ENCODE results near the gene CBX4. TPM values are rescaled to one million over a fixed set of nuclear protein-coding genes. Genes with fewer than 3 reads are reported as not detected.

CBX4 gene
- total RNA-seq, 3 donors from 2014 or later, result 11.5 to 20.6 (median 13.4) TPM

DNA sequence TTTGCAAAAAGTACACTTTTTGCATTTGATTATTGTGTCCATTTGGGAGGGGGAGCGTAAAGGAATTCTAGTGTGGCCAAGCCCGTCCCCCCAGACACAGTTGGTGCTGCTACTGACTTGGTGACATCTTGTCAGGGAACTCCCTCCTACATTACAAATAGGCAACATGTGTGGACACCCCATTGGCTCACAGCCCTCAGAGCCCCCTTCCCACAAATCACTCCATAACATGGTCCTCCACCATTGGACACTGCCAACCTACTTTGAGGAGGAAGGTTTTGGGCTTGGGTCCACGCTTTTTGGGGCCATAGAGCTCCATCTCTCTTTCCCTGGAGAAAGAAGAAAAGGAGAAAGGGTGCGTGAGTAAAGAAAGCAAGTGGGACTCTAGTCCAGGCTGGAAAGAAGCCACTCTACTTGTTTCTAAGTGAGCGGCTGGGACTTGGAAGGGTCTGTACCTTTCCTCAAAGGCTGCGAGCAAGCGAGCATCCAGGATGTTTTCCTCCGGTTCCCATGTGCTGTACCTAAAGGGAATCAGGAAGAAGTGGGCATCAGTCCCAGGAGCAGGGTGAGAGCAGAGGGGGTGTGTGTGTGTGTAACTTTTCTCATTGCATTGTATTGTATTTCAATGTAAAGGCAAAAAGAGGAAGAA is 43.3 kb downstream of the CBX4 start:
- H3K36me3 ChIP-seq, result no peaks in the 10 kb centered on the region
- intact Hi-C loops (cut with DNase I; ENCODE audit: low total_unique reads), result no loop called here
- H3K4me1 ChIP-seq, result peaks cover 3 to 24% of the 10 kb centered on the region in 2 donors
- no peak for DNase-seq (ENCODE audit: low spot score in 2 of 2)
- H3K9me3 ChIP-seq, result no peaks in the 10 kb centered on the region
- TF ChIP-seq CTCF (IDR thresholded peaks at IDR 0.05) (no peak), POLR2A (IDR thresholded peaks at IDR 0.05) (no peak), POLR2AphosphoS5 (IDR thresholded peaks at IDR 0.05) (no peak)
- no peak overlapping the region for H3K27ac ChIP-seq
- H3K4me3 ChIP-seq, result peak overlapping the region; percentile 62 to 93 (median 76)
- peaks cover 18 to 60% of the 10 kb centered on the region in 2 donors for H3K27me3 ChIP-seq

DNA sequence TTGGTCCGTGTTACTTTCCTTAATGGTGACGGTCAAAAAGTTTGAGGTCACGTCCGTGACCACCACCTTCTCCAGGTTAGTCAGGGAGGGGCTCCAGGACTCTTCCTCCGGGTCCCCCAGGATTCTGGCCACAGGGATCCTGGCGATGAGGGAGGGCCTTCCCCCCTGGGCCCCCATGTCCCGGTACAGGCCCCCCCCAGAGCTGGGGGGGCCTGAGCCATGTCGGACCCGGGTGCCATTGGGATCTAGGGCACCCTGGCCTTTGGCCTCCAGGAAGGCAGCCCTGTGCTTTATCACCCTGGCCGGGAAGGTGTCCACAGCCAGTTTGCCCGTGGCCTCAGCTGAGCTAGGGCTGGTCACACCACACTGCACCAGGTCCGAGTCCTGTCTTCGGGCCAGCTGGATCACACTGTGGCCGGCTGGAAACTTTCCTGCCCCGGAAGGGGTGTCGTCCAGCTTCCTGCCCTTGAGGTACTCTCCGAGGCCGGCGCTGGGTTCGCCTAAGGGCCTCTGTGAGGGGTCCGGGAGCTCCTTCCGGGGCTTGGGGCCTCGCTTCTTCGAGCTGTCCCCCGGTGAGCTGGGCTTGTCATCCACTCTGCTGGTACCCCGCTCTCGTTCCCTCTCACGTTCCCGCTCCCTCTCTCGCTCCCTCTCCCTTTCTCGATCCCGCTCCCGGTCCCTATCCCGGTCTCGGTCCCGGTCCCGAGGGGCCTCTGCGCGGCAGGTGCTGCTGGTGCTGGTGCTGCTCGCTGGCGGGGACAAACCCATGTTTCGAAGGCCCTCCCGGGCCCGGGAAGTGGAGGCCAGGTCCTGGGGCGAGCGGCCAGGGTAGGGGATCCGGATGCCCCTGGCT is 44.4 kb downstream of the CBX4 start:
- no peaks in the 10 kb centered on the region for H3K9me3 ChIP-seq
- no peak for TF ChIP-seq POLR2AphosphoS5 (IDR thresholded peaks at IDR 0.05)
- no peak for TF ChIP-seq CTCF (IDR thresholded peaks at IDR 0.05)
- TF ChIP-seq POLR2A (IDR thresholded peaks at IDR 0.05), result no peak
- no peaks in the 10 kb centered on the region for H3K36me3 ChIP-seq
- H3K27ac ChIP-seq, result no peak overlapping the region
- no peak for DNase-seq (ENCODE audit: low spot score in 2 of 2)
- peaks cover 20 to 60% of the 10 kb centered on the region in 2 donors for H3K27me3 ChIP-seq
- no peak overlapping the region for H3K4me3 ChIP-seq
- intact Hi-C loops (cut with DNase I; ENCODE audit: low total_unique reads), result no loop called here
- peaks cover 3 to 23% of the 10 kb centered on the region in 2 donors for H3K4me1 ChIP-seq

GRCh38 chr17:79793924-79794304 is 45.3 kb downstream of the CBX4 start:
- intact Hi-C loops (cut with DNase I; ENCODE audit: low total_unique reads), result no loop called here
- Histone ChIP-seq H3K4me3 (peak overlapping the region in 2 of 3 donors; percentile 41 to 46), H3K9me3 (no peaks in the 10 kb centered on the region), H3K27me3 (peaks cover 20 to 60% of the 10 kb centered on the region in 2 donors), H3K27ac (peak overlapping the region in 1 of 2 donors; percentile 15), H3K36me3 (no peaks in the 10 kb centered on the region), H3K4me1 (peaks cover 3 to 20% of the 10 kb centered on the region in 2 donors)
- DNase-seq (ENCODE audit: low spot score in 2 of 2), result no peak
- TF ChIP-seq CTCF (IDR thresholded peaks at IDR 0.05), result no peak
- TF ChIP-seq POLR2A (IDR thresholded peaks at IDR 0.05), result no peak

DNA sequence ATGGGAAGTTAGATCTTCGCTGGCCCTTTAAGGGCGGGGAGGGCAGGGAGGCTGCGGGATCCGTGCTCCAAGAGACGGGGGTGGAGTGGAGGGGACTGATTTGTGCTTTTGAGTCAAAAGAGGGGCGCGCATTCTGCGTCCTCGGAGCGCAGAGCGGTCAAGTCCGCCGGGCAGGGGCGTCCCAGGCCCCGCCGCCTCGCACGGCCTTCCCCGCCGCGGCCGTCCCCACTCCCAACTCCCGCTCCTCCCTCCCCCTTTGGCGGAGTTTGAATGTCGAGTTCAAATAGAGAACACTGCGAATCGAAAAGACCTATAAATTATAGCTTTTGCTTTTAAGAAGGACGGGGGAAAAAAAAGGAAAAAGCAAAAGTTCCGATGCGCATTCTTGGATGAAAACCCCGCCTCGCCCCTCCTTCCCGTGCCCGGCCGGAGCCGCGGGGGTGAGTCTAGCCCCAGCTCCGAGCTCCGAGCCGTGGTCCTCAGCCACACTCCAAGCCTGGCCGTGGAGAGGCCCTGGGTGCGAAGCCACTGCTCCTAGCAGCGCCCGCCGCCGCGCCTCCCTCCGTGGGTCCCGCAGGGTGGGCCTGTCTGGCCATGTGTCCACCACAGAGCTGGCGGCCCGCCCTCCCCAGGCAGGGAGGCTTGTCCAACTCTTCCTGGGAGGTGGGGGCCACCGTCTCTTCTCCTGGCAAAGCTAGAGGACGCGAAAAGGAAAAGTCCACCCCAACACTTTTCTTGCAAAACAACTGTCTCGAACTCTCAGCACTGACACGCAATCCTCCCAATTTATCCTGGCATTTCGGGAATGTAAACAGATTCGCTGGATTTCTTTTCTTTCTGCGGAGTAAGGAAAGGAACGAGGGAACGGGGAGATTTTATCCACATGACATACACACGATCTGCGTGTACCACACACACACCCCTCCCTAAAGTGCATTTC is 46.0 kb downstream of the CBX4 start:
- Histone ChIP-seq H3K27ac (peak overlapping the region; percentile 41 to 55), H3K36me3 (no peaks in the 10 kb centered on the region), H3K27me3 (peaks cover 20 to 60% of the 10 kb centered on the region in 2 donors), H3K4me1 (peaks cover 3 to 16% of the 10 kb centered on the region in 2 donors), H3K4me3 (peak overlapping the region; percentile 33 to 46 (median 41)), H3K9me3 (no peaks in the 10 kb centered on the region)
- TF ChIP-seq POLR2A (IDR thresholded peaks at IDR 0.05) (no peak), CTCF (IDR thresholded peaks at IDR 0.05) (no peak), POLR2AphosphoS5 (IDR thresholded peaks at IDR 0.05) (no peak)
- no peak for DNase-seq (ENCODE audit: low spot score in 2 of 2)
- intact Hi-C loops (cut with DNase I; ENCODE audit: low total_unique reads), result no loop called here
